ENCODE measurements around the gene PDZD11.

- TF ChIP-seq EZH2phosphoT487 (IDR thresholded peaks at IDR 0.05; ENCODE audit: borderline replicate concordance, low read length) (no peak), EZH2 (IDR thresholded peaks at IDR 0.05; ENCODE audit: low read length, unreplicated experiment) (no peak), CTCF (conservative IDR thresholded peaks at IDR 0.05; ENCODE audit: low read depth, low read length) (no peak; the same call in 1 of the 2 replicates)
Observed at GRCh38 chrX:70292788-70293187, 3.1 kb upstream of the PDZD11 start.
